Mesenchymal stem cell (in vitro differentiated cells and primary cell): Measurements from ENCODE around the gene PAK1IP1.

Experiments used
- DNase-seq: peaks from one replicate; pipeline ENCODE4 v3.0.0-alpha.2; 2013
- H2AFZ ChIP-seq: one replicate; pipeline ENCODE4 v1.6.1; 2013; ENCODE audit warnings: low read depth, mild to moderate bottlenecking, control low read depth, inconsistent platforms, low read length, moderate library complexity
- H2AK5ac ChIP-seq: 2 replicates; pipeline ENCODE4 v1.6.1; 2013; ENCODE audit warnings: low read length, moderate library complexity, mild to moderate bottlenecking, inconsistent platforms; ENCODE audit not compliant: severe bottlenecking
- H2BK120ac ChIP-seq: one replicate; pipeline ENCODE4 v1.6.1; 2013; ENCODE audit warnings: low read depth, mild to moderate bottlenecking, inconsistent platforms, low read length, moderate library complexity
- H2BK12ac ChIP-seq, 2 experiments: one replicate each; pipeline ENCODE4 v1.6.1; 2013; ENCODE audit warnings: inconsistent platforms in 2 of 2, low read length in 2 of 2, mild to moderate bottlenecking in 2 of 2, moderate library complexity in 2 of 2, control low read depth in 1 of 2
- H2BK15ac ChIP-seq: one replicate; pipeline ENCODE4 v1.6.1; 2013; ENCODE audit warnings: mild to moderate bottlenecking, low read depth, inconsistent platforms; ENCODE audit not compliant: poor library complexity, severe bottlenecking
- H2BK5ac ChIP-seq: 2 replicates; pipeline ENCODE4 v1.6.1; 2013; ENCODE audit warnings: low read depth, mild to moderate bottlenecking, low read length, control low read depth, inconsistent platforms; ENCODE audit not compliant: poor library complexity, severe bottlenecking
- H3K14ac ChIP-seq, 2 experiments: one replicate each; pipeline ENCODE4 v1.6.1; 2013; ENCODE audit warnings: inconsistent platforms in 2 of 2, low read length in 2 of 2, control low read depth in 1 of 2, mild to moderate bottlenecking in 1 of 2, moderate library complexity in 1 of 2
- H3K18ac ChIP-seq, 2 experiments: one replicate each; pipeline ENCODE4 v1.6.1; 2013; ENCODE audit warnings: inconsistent platforms in 2 of 2, low read length in 2 of 2, control low read depth in 1 of 2, low read depth in 1 of 2, mild to moderate bottlenecking in 1 of 2
- H3K23ac ChIP-seq, 2 experiments: one replicate each; pipeline ENCODE4 v1.6.1; 2013; ENCODE audit warnings: inconsistent platforms in 2 of 2, low read length in 2 of 2, mild to moderate bottlenecking in 2 of 2, moderate library complexity in 2 of 2, control low read depth in 1 of 2
- H3K27ac ChIP-seq: 2 replicates; pipeline ENCODE4 v1.5.1; 2013; ENCODE audit warnings: mild to moderate bottlenecking, moderate library complexity, low read length, control low read depth, inconsistent platforms; ENCODE audit not compliant: poor library complexity, severe bottlenecking
- H3K27me3 ChIP-seq, 2 experiments: 2 replicates each; pipeline versions ENCODE4 v1.6.1 to v1.7.0; 2013; ENCODE audit warnings: low read length in 2 of 2, mild to moderate bottlenecking in 2 of 2, moderate library complexity in 2 of 2, control low read depth in 1 of 2, inconsistent platforms in 1 of 2; ENCODE audit not compliant: control insufficient read depth in 1 of 2, insufficient read depth in 1 of 2
- H3K36me3 ChIP-seq, 2 experiments: 2 replicates each; pipeline versions ENCODE4 v1.6.1 to v1.7.0; 2013; ENCODE audit warnings: low read length in 2 of 2, control low read depth in 1 of 2, inconsistent platforms in 1 of 2, low read depth in 1 of 2, mild to moderate bottlenecking in 1 of 2; ENCODE audit not compliant: insufficient read depth in 2 of 2, control insufficient read depth in 1 of 2
- H3K4ac ChIP-seq, 2 experiments: one replicate each; pipeline ENCODE4 v1.6.1; 2013; ENCODE audit warnings: inconsistent platforms in 2 of 2, low read length in 2 of 2, mild to moderate bottlenecking in 2 of 2, moderate library complexity in 2 of 2, control low read depth in 1 of 2, low read depth in 1 of 2
- H3K4me1 ChIP-seq: 2 replicates; pipeline ENCODE4 v1.6.1; 2013; ENCODE audit warnings: low read depth, low read length, control low read depth; ENCODE audit not compliant: control insufficient read depth, insufficient read depth
- H3K4me2 ChIP-seq: 2 replicates; pipeline ENCODE4 v1.6.1; 2013; ENCODE audit warnings: low read length, mild to moderate bottlenecking, inconsistent platforms; ENCODE audit not compliant: poor library complexity, severe bottlenecking
- H3K4me3 ChIP-seq, 2 experiments: 2 replicates each; pipeline versions ENCODE4 v1.5.1 to v1.7.0; 2013; ENCODE audit warnings: low read length in 2 of 2, mild to moderate bottlenecking in 2 of 2, control low read depth in 1 of 2, low read depth in 1 of 2; ENCODE audit not compliant: insufficient read depth in 1 of 2
- H3K79me1 ChIP-seq: replicated peaks from 2 replicates; pipeline ENCODE4 v1.6.1; 2013; ENCODE audit warnings: mild to moderate bottlenecking, control low read depth, low read length, inconsistent platforms; ENCODE audit not compliant: poor library complexity, severe bottlenecking
- H3K9ac ChIP-seq: 2 replicates; pipeline ENCODE4 v1.7.0; 2013; ENCODE audit warnings: mild to moderate bottlenecking, low read length, moderate library complexity
- H3K9me3 ChIP-seq: 2 replicates; pipeline ENCODE4 v1.7.0; 2013; ENCODE audit warnings: mild to moderate bottlenecking, low read length; ENCODE audit not compliant: control insufficient read depth
- H4K8ac ChIP-seq: one replicate; pipeline ENCODE4 v1.6.1; 2013; ENCODE audit warnings: inconsistent platforms, mild to moderate bottlenecking, low read length, moderate library complexity
- H4K91ac ChIP-seq: one replicate; pipeline ENCODE4 v1.6.1; 2013; ENCODE audit warnings: mild to moderate bottlenecking, low read length, inconsistent platforms
- WGBS: methylation state at CpG from one replicate; pipeline ENCODE4 v1.1.7; 2013; ENCODE audit warnings: mixed read lengths; 5-methylcytosine and 5-hydroxymethylcytosine counted together

PAK1IP1 gene

DNA sequence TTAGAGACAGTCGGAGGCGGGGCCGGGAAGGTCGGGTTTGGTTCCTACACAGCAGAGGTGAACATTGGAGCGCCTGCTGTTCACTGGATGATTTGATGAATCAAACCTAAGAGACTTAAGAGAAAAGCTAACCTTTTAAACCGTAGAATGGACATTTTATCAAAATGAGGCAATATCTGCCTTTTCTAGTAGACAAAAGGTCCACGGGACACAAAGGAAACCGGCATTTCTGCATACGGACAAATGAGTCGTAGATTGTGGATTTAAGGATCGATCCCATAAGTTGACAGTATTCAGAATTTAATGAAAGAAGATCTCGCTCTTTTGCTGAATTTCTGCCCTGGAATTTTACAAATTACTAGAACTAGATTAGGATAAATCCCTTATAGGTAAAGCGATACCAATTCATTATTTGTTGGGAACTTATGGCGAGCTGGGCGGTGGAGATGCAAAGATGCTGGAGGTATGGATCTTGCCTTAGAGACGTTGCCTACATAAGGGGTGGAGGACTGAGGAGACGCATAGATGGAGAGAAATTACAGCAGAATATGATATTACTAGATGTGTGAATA, 400 bp downstream of the PAK1IP1 start:
- Histone ChIP-seq H3K36me3 (peaks cover 15 to 25% of the 10 kb centered on the region in 2 experiments), H2BK12ac (peak overlapping the region in 1 of 2 experiments; percentile 10), H4K91ac (no peak overlapping the region), H3K9me3 (no peaks in the 10 kb centered on the region), H2BK120ac (no peak overlapping the region), H3K9ac (peak overlapping the region; percentile 98), H3K4me1 (peaks cover 4% of the 10 kb centered on the region), H2AFZ (peak overlapping the region; percentile 85), H2AK5ac (no peak overlapping the region), H3K4ac (no peak overlapping the region), H3K18ac (no peak overlapping the region), H2BK15ac (no peak overlapping the region), H3K79me1 (peaks cover 22% of the 10 kb centered on the region), H3K14ac (no peak overlapping the region), H3K23ac (no peak overlapping the region), H3K4me3 (peak overlapping the region; percentile 68 to 91), H2BK5ac (no peak overlapping the region), H4K8ac (peak overlapping the region; percentile 77), H3K27me3 (no peaks in the 10 kb centered on the region), H3K4me2 (peak overlapping the region; percentile 82), H3K27ac (peak overlapping the region; percentile 98)
- WGBS, result 0% methylated on average over 13 of the region's 17 CpGs
- no peak for DNase-seq

DNA sequence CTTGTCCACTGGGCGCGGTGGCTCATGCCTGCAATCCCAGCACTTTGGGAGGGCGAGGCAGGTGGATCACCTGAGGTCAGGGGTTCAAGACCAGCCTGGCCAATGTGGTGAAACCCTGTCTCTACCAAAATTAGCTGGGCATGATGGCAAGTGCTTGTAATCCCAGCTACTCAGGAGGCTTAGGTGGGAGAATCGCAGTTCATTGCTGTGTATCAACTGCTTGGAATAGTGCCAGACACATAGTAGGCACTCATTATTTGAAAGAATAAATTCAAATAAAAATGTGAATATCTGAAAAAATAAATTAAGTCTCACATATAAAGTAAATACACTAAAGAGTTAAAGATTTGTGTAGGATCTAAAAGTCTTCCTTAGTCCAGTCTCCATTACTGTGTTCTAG, 1.9 kb downstream of the PAK1IP1 start:
- WGBS, result 95% methylated on average over 3 of the region's 4 CpGs
- H4K91ac ChIP-seq, result no peak overlapping the region
- H2BK15ac ChIP-seq, result no peak overlapping the region
- no peak overlapping the region for H2AK5ac ChIP-seq
- H4K8ac ChIP-seq, result no peak overlapping the region
- H3K4me1 ChIP-seq, result peaks cover 4% of the 10 kb centered on the region
- no peak overlapping the region for H2AFZ ChIP-seq
- H3K4me3 ChIP-seq, result peak overlapping the region in 1 of 2 experiments; percentile 91
- H3K27me3 ChIP-seq, result no peaks in the 10 kb centered on the region
- H3K79me1 ChIP-seq, result peaks cover 22% of the 10 kb centered on the region
- no peak overlapping the region for H2BK12ac ChIP-seq
- no peak overlapping the region for H2BK120ac ChIP-seq
- H3K9me3 ChIP-seq, result no peaks in the 10 kb centered on the region
- no peak overlapping the region for H3K4ac ChIP-seq
- H3K36me3 ChIP-seq, result peaks cover 15 to 38% of the 10 kb centered on the region in 2 experiments
- H3K18ac ChIP-seq, result no peak overlapping the region
- H3K4me2 ChIP-seq, result no peak overlapping the region
- no peak overlapping the region for H3K23ac ChIP-seq
- no peak overlapping the region for H3K14ac ChIP-seq
- no peak for DNase-seq
- peak overlapping the region; percentile 98 for H3K9ac ChIP-seq
- H3K27ac ChIP-seq, result no peak overlapping the region
- H2BK5ac ChIP-seq, result no peak overlapping the region

DNA sequence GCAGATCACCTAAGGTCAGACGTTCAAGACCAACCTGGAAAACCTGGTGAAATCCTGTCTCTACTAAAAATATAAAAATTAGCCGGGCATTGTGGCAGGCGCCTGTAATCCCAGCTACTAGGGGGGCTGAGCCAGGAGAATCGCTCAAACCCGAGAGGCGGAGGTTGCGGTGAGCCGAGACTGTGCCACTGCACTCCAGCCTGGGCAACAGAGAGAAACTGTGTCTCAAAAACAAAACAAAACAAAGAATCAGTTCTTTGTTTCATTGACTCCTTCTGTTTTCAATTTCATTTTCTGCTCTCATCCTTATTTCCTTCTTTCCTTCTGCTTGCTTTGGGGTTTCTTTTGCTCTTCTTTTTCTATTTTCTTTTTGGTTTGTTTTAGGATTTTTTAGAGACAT, 19.2 kb downstream of the PAK1IP1 start:
- no peak overlapping the region for H2BK5ac ChIP-seq
- H3K27me3 ChIP-seq, result no peaks in the 10 kb centered on the region
- H2BK15ac ChIP-seq, result no peak overlapping the region
- no peak overlapping the region for H3K27ac ChIP-seq
- no peak overlapping the region for H3K4me3 ChIP-seq
- H3K4me1 ChIP-seq, result no peaks in the 10 kb centered on the region
- H4K91ac ChIP-seq, result no peak overlapping the region
- no peaks in the 10 kb centered on the region for H3K79me1 ChIP-seq
- H2AK5ac ChIP-seq, result no peak overlapping the region
- H2BK120ac ChIP-seq, result no peak overlapping the region
- 94% methylated on average over 8 of the region's 8 CpGs for WGBS
- H3K4ac ChIP-seq, result no peak overlapping the region
- no peak for DNase-seq
- no peak overlapping the region for H3K18ac ChIP-seq
- no peak overlapping the region for H3K23ac ChIP-seq
- no peak overlapping the region for H3K9ac ChIP-seq
- H4K8ac ChIP-seq, result no peak overlapping the region
- no peak overlapping the region for H2BK12ac ChIP-seq
- no peak overlapping the region for H2AFZ ChIP-seq
- H3K36me3 ChIP-seq, result peaks cover 8 to 15% of the 10 kb centered on the region in 2 experiments
- no peak overlapping the region for H3K4me2 ChIP-seq
- H3K9me3 ChIP-seq, result peaks cover 9% of the 10 kb centered on the region
- H3K14ac ChIP-seq, result no peak overlapping the region

DNA sequence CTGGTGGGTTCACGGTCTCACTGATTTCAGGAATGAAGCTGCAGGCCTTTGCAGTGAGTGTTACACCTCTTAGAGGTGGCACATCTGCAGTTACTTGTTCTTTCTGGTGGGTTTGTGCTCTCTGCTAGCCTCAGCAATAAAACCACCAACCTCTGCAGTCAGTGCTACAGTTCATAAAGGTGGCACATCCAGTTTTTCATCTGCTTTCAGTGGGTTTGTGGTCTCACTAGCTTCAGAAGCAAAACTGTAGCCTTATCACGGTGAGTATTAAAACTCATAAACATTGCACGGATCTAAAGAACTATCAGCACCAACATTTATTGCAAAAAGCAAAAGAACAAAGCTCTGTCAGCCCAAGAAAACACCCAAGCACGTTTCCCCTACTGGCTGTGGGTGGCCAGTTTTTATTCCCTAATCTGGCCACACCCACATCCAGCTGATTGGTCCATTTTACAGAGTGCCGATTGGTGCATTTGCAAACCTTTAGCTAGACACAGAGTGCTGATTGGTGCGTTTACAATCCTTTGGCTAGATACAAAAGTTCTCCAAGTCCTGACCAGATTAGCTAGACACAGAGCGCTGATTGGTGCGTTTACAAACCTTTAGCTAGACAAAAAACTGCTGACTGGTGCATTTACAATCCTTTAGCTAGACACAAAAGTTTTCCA, 24.7 kb downstream of the PAK1IP1 start:
- no peak overlapping the region for H3K27ac ChIP-seq
- no peak overlapping the region for H3K4ac ChIP-seq
- peaks cover 12% of the 10 kb centered on the region for H3K9me3 ChIP-seq
- no peak overlapping the region for H4K91ac ChIP-seq
- no peak for DNase-seq
- H3K9ac ChIP-seq, result peak overlapping the region; percentile 84
- H2BK5ac ChIP-seq, result no peak overlapping the region
- no peak overlapping the region for H2AK5ac ChIP-seq
- no peak overlapping the region for H3K14ac ChIP-seq
- no peak overlapping the region for H2AFZ ChIP-seq
- H3K4me2 ChIP-seq, result no peak overlapping the region
- peaks cover 3% of the 10 kb centered on the region for H3K4me1 ChIP-seq
- no peak overlapping the region for H4K8ac ChIP-seq
- H3K79me1 ChIP-seq, result peaks cover 12% of the 10 kb centered on the region
- peaks cover 1 to 9% of the 10 kb centered on the region in 2 experiments for H3K36me3 ChIP-seq
- no peak overlapping the region for H3K23ac ChIP-seq
- H2BK120ac ChIP-seq, result no peak overlapping the region
- WGBS, result 96% methylated on average over 8 of the region's 8 CpGs
- no peak overlapping the region for H2BK15ac ChIP-seq
- no peak overlapping the region for H3K18ac ChIP-seq
- no peak overlapping the region for H2BK12ac ChIP-seq
- no peaks in the 10 kb centered on the region for H3K27me3 ChIP-seq
- H3K4me3 ChIP-seq, result peak overlapping the region in 1 of 2 experiments; percentile 82
